GM12878 (cell line): ENCODE measurements around the gene ASCL4. TPM values are rescaled to one million over a fixed set of nuclear protein-coding genes. Genes with fewer than 3 reads are reported as not detected.

Experiments
- ATAC-seq: fragments of 200-7000 bp; cut with Tn5 transposase; 3 replicates; pipeline ENCODE4 v1.9.1; 2020; ENCODE audit warnings: mild to moderate bottlenecking, moderate library complexity
- BruUV-seq: library from RNA; stranded (reverse); fragments of 400-500 nt; replicated peaks from 2 replicates; lab custom pipeline; 2021; lab: Mats Ljungman, UMichigan
- CTCF ChIA-PET: fragments of 300-600 bp; sonication (Branson Sonifier 250); formaldehyde crosslinking; extraction: SDS; loops from one replicate; lab custom pipeline; 2021; ENCODE audit warnings: inconsistent platforms; lab: Yijun Ruan, JAX
- POLR2A ChIA-PET: fragments of 350-600 bp; formaldehyde crosslinking; extraction: SDS; loops from one replicate; lab custom pipeline; 2021; ENCODE audit warnings: inconsistent platforms; lab: Charles Lee
- RAD21 ChIA-PET: fragments of 300-600 bp; sonication (Branson Sonifier 250); formaldehyde crosslinking; loops from one replicate; lab custom pipeline; 2023; ENCODE audit warnings: antibody characterized with exemption; ENCODE audit not compliant: unreplicated experiment; lab: Charles Lee
- SMC1A ChIA-PET: fragments of 300-600 bp; sonication (Branson Sonifier 250); formaldehyde crosslinking; loops from one replicate; lab custom pipeline; 2023; ENCODE audit not compliant: unreplicated experiment, uncharacterized antibody; lab: Charles Lee
- DNase-seq: peaks from one replicate; pipeline ENCODE4 v3.0.0-alpha.2; 2011; ENCODE audit warnings: low read depth, low spot score
- FAIRE-seq: peaks from 3 replicates; lab custom pipeline; 2011; peaks lifted over from hg19 to GRCh38; lab: Jason Lieb, UNC
- H2AFZ ChIP-seq: 2 replicates; pipeline ENCODE4 v1.6.0; 2011; ENCODE audit warnings: low read depth, low read length, control low read depth; ENCODE audit not compliant: control insufficient read depth
- H3K27ac ChIP-seq: 2 replicates; pipeline ENCODE4 v1.5.1; 2011; ENCODE audit warnings: control low read depth; ENCODE audit not compliant: control insufficient read depth, insufficient read depth
- H3K27me3 ChIP-seq, 2 experiments: replicated peaks in 1 of 2; 2 replicates each; pipeline versions ENCODE4 v1.6.0 to v1.6.1; 2011; ENCODE audit warnings: low read length in 1 of 2; ENCODE audit not compliant: control insufficient read depth in 2 of 2, insufficient read depth in 2 of 2
- H3K36me3 ChIP-seq, 2 experiments: 2 replicates each; pipeline ENCODE4 v1.5.1; 2011; ENCODE audit warnings: low read length in 1 of 2; ENCODE audit not compliant: control insufficient read depth in 2 of 2, insufficient read depth in 2 of 2
- H3K4me1 ChIP-seq: 2 replicates; pipeline ENCODE4 v1.6.1; 2011; ENCODE audit warnings: mild to moderate bottlenecking, low read length, moderate library complexity, mixed read lengths; ENCODE audit not compliant: control insufficient read depth, insufficient read depth
- H3K4me2 ChIP-seq: 2 replicates; pipeline ENCODE4 v1.6.0; 2011; ENCODE audit warnings: control low read depth; ENCODE audit not compliant: control insufficient read depth, insufficient read depth
- H3K4me3 ChIP-seq: fragments of 200-600 bp; sonication (generic); 2 replicates; pipeline ENCODE4 v1.5.1; 2016
- H3K79me2 ChIP-seq: 2 replicates; pipeline ENCODE4 v1.6.0; 2011; ENCODE audit warnings: low read length; ENCODE audit not compliant: control insufficient read depth, insufficient read depth
- H3K9ac ChIP-seq: 2 replicates; pipeline ENCODE4 v1.8.0; 2011; ENCODE audit warnings: low read length, control low read depth, mixed read lengths; ENCODE audit not compliant: control insufficient read depth, insufficient read depth
- H3K9me3 ChIP-seq: replicated peaks from 3 replicates; pipeline ENCODE4 v1.5.1; 2011; ENCODE audit warnings: mild to moderate bottlenecking, low read length; ENCODE audit not compliant: control insufficient read depth, insufficient read depth
- H4K20me1 ChIP-seq: 2 replicates; pipeline ENCODE4 v1.6.0; 2011; ENCODE audit not compliant: control insufficient read depth, insufficient read depth
- E4F1 ChIP-seq: fragments of 450-650 bp; IDR thresholded peaks from 2 replicates; pipeline ENCODE4 v1.6.1; 2018; ENCODE audit warnings: borderline replicate concordance, mild to moderate bottlenecking; ENCODE audit not compliant: partially characterized antibody
- NFXL1 ChIP-seq: fragments of 450-650 bp; IDR thresholded peaks from 2 replicates; pipeline ENCODE4 v1.6.1; 2017; ENCODE audit warnings: antibody characterized with exemption, mild to moderate bottlenecking, borderline replicate concordance
- POU2F2 ChIP-seq: IDR thresholded peaks from 3 replicates; pipeline ENCODE4 v1.6.1; 2011; ENCODE audit warnings: low read depth, mild to moderate bottlenecking, low read length, borderline replicate concordance
- SIN3A ChIP-seq: IDR thresholded peaks from 2 replicates; pipeline ENCODE4 v1.6.1; 2012; ENCODE audit warnings: low read depth, low read length, improper control_type of control experiment
- SIX5 ChIP-seq: IDR thresholded peaks from 2 replicates; pipeline ENCODE4 v1.6.1; 2011; ENCODE audit warnings: mild to moderate bottlenecking, low read depth, low read length, moderate library complexity; ENCODE audit not compliant: severe bottlenecking
- STAT1 ChIP-seq: fragments of 450-650 bp; conservative IDR thresholded peaks from 2 replicates; pipeline ENCODE4 v1.6.1; 2014; ENCODE audit warnings: antibody characterized with exemption, mild to moderate bottlenecking
- ZNF207 ChIP-seq: fragments of 450-650 bp; IDR thresholded peaks from 2 replicates; pipeline ENCODE4 v1.6.1; 2014; ENCODE audit warnings: antibody characterized with exemption, mild to moderate bottlenecking, borderline replicate concordance
- WGBS: methylation state at CpG from one replicate; pipeline ENCODE4 v1.1.6; 2016; ENCODE audit warnings: low lambda C conversion rate; ENCODE audit not compliant: insufficient replicate concordance, insufficient coverage; ENCODE audit errors: missing lambda C conversion rate; 5-methylcytosine and 5-hydroxymethylcytosine counted together
- in situ Hi-C: fragments of 300-500 bp; cut with MboI; formaldehyde crosslinking; loops from 9 replicates; pipeline ENCODE4 v1.14.3; 2018; ENCODE audit warnings: mixed read lengths
- intact Hi-C: fragments of 100-400 bp; cut with micrococcal nuclease; formaldehyde crosslinking; loops from one replicate; pipeline ENCODE4 v1.14.2; 2022; ENCODE audit not compliant: unreplicated experiment
- polyA plus RNA-seq, 11 experiments: library from polyadenylated mRNA; depleted of rRNA in 4 of 11; unstranded in 6 of 11; stranded (reverse) in 5 of 11; fragments of >200 nt; fragmentation: Nextera tagmentation in 4 of 11; fragmentation: Illumina TruSeq in 1 of 11; extraction: Ambion mirVana in 4 of 11; extraction: Trizol in 1 of 11; gene quantifications; 1 replicate in 1 of 11; 2 replicates in 10 of 11; pipeline versions ENCODE4 v1.2.1 to v1.2.3, GENCODE V29; 2011 to 2016; ENCODE audit warnings: inconsistent platforms in 2 of 11, missing spikeins in 2 of 11, low read depth in 1 of 11
- total RNA-seq, 4 experiments: library from RNA; depleted of rRNA in 3 of 4; stranded (reverse); fragments of >200 nt in 3 of 4; fragmentation: Illumina TruSeq in 1 of 4; extraction: Trizol in 1 of 4; gene quantifications; 2 replicates each; pipeline versions ENCODE4 v1.2.1 to v1.2.3, GENCODE V29; 2013 to 2021
- TF ChIP-seq, protein P1 (sequence below): fragments of 450-650 bp; conservative IDR thresholded peaks from 2 replicates; pipeline ENCODE4 v1.6.1; 2017; ENCODE audit warnings: mild to moderate bottlenecking, moderate library complexity
- TF ChIP-seq, protein P2 (sequence below): IDR thresholded peaks from 2 replicates; pipeline ENCODE4 v1.6.1; 2012; ENCODE audit warnings: mild to moderate bottlenecking, low read depth, low read length

Gene ASCL4
- total and polyA plus RNA-seq, 10 of the 15 experiments (the other 5 are each of a cell fraction or from before 2014, with no cell fraction given): not detected

DNA sequence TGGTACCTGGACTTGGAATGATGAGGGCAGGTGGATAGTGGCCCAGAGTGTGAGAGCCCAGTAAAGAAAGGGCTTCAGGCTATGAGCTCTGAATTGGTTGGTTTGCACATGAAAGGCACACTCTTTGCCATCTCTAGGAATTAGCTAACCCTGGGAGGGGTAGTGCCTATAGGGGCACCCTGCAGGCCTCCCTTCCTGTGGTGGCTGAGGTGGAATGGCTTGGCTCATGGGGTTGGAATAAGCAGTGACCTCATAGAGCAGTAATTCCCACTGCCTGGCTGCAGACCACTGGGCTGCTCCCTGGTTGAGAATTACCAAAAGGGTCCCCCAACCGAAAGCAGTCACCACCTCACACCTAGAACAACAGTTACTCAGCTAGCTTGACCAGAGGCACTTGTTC lies 42.7 kb downstream of the ASCL4 start:
- Histone ChIP-seq H3K9me3 (peaks cover 16% of the 10 kb centered on the region; the same call in 2 of the 3 replicates), H3K36me3 (no peaks in the 10 kb centered on the region), H4K20me1 (no peaks in the 10 kb centered on the region), H2AFZ (no peak overlapping the region), H3K27me3 (no peaks in the 10 kb centered on the region; a peak in 1 of 4 replicates), H3K4me2 (no peak overlapping the region), H3K27ac (no peak overlapping the region), H3K9ac (no peak overlapping the region), H3K4me3 (no peak overlapping the region), H3K4me1 (no peaks in the 10 kb centered on the region), H3K79me2 (no peaks in the 10 kb centered on the region)
- ChIA-PET SMC1A (no interaction called here), CTCF (no interaction called here), RAD21 (no interaction called here), POLR2A (no interaction called here)
- 0% methylated on average over 1 of the region's 1 CpG for WGBS
- TF ChIP-seq, protein P1, sequence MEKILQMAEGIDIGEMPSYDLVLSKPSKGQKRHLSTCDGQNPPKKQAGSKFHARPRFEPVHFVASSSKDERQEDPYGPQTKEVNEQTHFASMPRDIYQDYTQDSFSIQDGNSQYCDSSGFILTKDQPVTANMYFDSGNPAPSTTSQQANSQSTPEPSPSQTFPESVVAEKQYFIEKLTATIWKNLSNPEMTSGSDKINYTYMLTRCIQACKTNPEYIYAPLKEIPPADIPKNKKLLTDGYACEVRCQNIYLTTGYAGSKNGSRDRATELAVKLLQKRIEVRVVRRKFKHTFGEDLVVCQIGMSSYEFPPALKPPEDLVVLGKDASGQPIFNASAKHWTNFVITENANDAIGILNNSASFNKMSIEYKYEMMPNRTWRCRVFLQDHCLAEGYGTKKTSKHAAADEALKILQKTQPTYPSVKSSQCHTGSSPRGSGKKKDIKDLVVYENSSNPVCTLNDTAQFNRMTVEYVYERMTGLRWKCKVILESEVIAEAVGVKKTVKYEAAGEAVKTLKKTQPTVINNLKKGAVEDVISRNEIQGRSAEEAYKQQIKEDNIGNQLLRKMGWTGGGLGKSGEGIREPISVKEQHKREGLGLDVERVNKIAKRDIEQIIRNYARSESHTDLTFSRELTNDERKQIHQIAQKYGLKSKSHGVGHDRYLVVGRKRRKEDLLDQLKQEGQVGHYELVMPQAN: no peak
- no peak for TF ChIP-seq SIN3A
- intact Hi-C loops (no loop called here), in situ Hi-C loops (no loop called here)
- FAIRE-seq (no peak), DNase-seq (no peak), ATAC-seq (no peak)
- no TSS peak for BruUV-seq

DNA sequence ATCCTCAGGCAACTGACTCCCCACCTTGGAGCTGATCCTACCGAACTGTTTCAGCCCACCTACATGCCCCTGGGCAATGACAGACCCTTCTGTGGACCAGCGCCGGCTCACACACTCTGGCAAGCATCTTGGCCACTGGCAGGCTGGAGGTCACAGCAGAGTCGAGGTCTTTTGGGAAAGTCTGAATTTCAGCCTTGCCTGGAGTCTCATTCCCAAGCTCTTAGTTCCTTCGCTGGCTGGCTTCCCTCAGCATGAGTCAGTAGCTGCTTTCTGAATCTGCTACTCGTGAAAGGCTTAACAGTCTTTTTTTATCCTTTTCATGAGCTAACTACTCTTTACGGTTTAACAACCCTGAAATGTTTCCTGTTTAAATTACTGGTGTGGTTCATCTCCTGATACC lies 44.5 kb downstream of the ASCL4 start:
- POLR2A ChIA-PET: no interaction called here
- H3K9me3 ChIP-seq: peaks cover 16% of the 10 kb centered on the region; the same call in 2 of the 3 replicates
- RAD21 ChIA-PET: no interaction called here
- no peaks in the 10 kb centered on the region for H3K27me3 ChIP-seq
- no peak overlapping the region for H3K4me2 ChIP-seq
- DNase-seq: no peak
- no peak for ATAC-seq
- intact Hi-C loops (no loop called here), in situ Hi-C loops (no loop called here)
- H3K4me1 ChIP-seq: no peaks in the 10 kb centered on the region
- no peaks in the 10 kb centered on the region for H3K79me2 ChIP-seq
- CTCF ChIA-PET: no interaction called here
- H3K4me3 ChIP-seq: no peak overlapping the region
- no peak overlapping the region for H2AFZ ChIP-seq
- no peaks in the 10 kb centered on the region for H4K20me1 ChIP-seq
- H3K9ac ChIP-seq: no peak overlapping the region
- FAIRE-seq: no peak
- no peaks in the 10 kb centered on the region for H3K36me3 ChIP-seq
- no TSS peak for BruUV-seq
- 30% methylated on average over 7 of the region's 7 CpGs for WGBS
- SMC1A ChIA-PET: interaction anchor here (0.6 to 1.0 kb wide), 2 partner anchors 61 to 672 kb away, joined by 3 read pairs; no protein-coding TSS in a partner anchor
- no peak overlapping the region for H3K27ac ChIP-seq
- no peak for TF ChIP-seq STAT1
- no peak for TF ChIP-seq POU2F2
- TF ChIP-seq NFXL1: no peak
- TF ChIP-seq, protein P2, sequence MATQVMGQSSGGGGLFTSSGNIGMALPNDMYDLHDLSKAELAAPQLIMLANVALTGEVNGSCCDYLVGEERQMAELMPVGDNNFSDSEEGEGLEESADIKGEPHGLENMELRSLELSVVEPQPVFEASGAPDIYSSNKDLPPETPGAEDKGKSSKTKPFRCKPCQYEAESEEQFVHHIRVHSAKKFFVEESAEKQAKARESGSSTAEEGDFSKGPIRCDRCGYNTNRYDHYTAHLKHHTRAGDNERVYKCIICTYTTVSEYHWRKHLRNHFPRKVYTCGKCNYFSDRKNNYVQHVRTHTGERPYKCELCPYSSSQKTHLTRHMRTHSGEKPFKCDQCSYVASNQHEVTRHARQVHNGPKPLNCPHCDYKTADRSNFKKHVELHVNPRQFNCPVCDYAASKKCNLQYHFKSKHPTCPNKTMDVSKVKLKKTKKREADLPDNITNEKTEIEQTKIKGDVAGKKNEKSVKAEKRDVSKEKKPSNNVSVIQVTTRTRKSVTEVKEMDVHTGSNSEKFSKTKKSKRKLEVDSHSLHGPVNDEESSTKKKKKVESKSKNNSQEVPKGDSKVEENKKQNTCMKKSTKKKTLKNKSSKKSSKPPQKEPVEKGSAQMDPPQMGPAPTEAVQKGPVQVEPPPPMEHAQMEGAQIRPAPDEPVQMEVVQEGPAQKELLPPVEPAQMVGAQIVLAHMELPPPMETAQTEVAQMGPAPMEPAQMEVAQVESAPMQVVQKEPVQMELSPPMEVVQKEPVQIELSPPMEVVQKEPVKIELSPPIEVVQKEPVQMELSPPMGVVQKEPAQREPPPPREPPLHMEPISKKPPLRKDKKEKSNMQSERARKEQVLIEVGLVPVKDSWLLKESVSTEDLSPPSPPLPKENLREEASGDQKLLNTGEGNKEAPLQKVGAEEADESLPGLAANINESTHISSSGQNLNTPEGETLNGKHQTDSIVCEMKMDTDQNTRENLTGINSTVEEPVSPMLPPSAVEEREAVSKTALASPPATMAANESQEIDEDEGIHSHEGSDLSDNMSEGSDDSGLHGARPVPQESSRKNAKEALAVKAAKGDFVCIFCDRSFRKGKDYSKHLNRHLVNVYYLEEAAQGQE: no peak
- TF ChIP-seq ZNF207: no peak
- no peak for TF ChIP-seq E4F1
- no peak for TF ChIP-seq SIX5
